K562 (cell line): ENCODE measurements around the gene CSAD. TPM values are rescaled to one million over a fixed set of nuclear protein-coding genes. Genes with fewer than 3 reads are reported as not detected.
"Not testable (repeated sequence)": the region's sequence is repeated elsewhere in the genome, so short reads cannot be mapped to it uniquely, and the experiment has no call there.

Experiments
- ATAC-seq: fragments of 200-7000 bp; cut with Tn5 transposase; 3 replicates; pipeline ENCODE4 v1.9.1; 2020; ENCODE audit warnings: moderate library complexity
- BruUV-seq: library from RNA; stranded (reverse); fragments of 400-500 nt; replicated peaks from 2 replicates; lab custom pipeline; 2021; lab: Mats Ljungman, UMichigan
- CTCF ChIA-PET: fragments of 300-600 bp; formaldehyde crosslinking; extraction: SDS; loops from one replicate; lab custom pipeline; 2021; ENCODE audit warnings: low intra/inter-chr PET ratio; lab: Yijun Ruan, JAX
- POLR2A ChIA-PET: fragments of 300-600, 350-650 bp; sonication (Branson Sonifier 250); formaldehyde crosslinking; extraction: SDS; loops from one replicate; lab custom pipeline; 2021; ENCODE audit warnings: antibody characterized with exemption, inconsistent platforms; lab: Yijun Ruan, JAX
- DNase-seq, 4 experiments: peaks; one replicate each; pipeline versions ENCODE4 v3.0.0 to v3.0.0-alpha.2; 2011 to 2018; ENCODE audit warnings: low spot score in 3 of 4, mixed read lengths in 3 of 4; ENCODE audit errors: extremely low read depth in 1 of 4
- FAIRE-seq: peaks from 2 replicates; lab custom pipeline; 2011; peaks lifted over from hg19 to GRCh38; lab: Jason Lieb, UNC
- H2AFZ ChIP-seq: 2 replicates; pipeline ENCODE4 v1.6.0; 2011; ENCODE audit warnings: low read depth, low read length, control low read depth, inconsistent platforms
- H3K27ac ChIP-seq: fragments of 200-600 bp; 3 replicates; pipeline ENCODE4 v1.8.0; 2011; ENCODE audit warnings: low read depth, mild to moderate bottlenecking, control low read depth, inconsistent platforms, low read length, moderate library complexity, mixed read lengths; ENCODE audit errors: extremely low read depth
- H3K27me3 ChIP-seq, 2 experiments: fragments of 300-600 bp in 1 of 2; 2 replicates in 1 of 2; 3 replicates in 1 of 2; pipeline versions ENCODE4 v1.6.0 to v1.8.0; 2011; ENCODE audit warnings: inconsistent platforms in 2 of 2, low read length in 2 of 2, mild to moderate bottlenecking in 1 of 2, mixed read lengths in 1 of 2, moderate library complexity in 1 of 2; ENCODE audit not compliant: control insufficient read depth in 2 of 2, insufficient read depth in 2 of 2
- H3K36me3 ChIP-seq: fragments of 300-600 bp; 3 replicates; pipeline ENCODE4 v1.8.0; 2011; ENCODE audit warnings: mild to moderate bottlenecking, low read length, inconsistent platforms; ENCODE audit not compliant: control insufficient read depth, insufficient read depth
- H3K4me1 ChIP-seq, 2 experiments: fragments of 200-600 bp in 1 of 2; replicated peaks in 1 of 2; 2 replicates in 1 of 2; 3 replicates in 1 of 2; pipeline versions ENCODE4 v1.5.1 to v1.8.0; 2011; ENCODE audit warnings: inconsistent platforms in 2 of 2, low read length in 2 of 2, mild to moderate bottlenecking in 1 of 2, mixed read lengths in 1 of 2, moderate library complexity in 1 of 2; ENCODE audit not compliant: control insufficient read depth in 2 of 2, insufficient read depth in 2 of 2
- H3K4me2 ChIP-seq: 2 replicates; pipeline ENCODE4 v1.6.1; 2011; ENCODE audit warnings: low read length, control low read depth, inconsistent platforms, mixed read lengths; ENCODE audit not compliant: insufficient read depth
- H3K4me3 ChIP-seq: fragments of 200-600 bp; sonication (generic), shearing (Covaris generic); 2 replicates; pipeline ENCODE4 v1.5.1; 2016; ENCODE audit warnings: control low read depth, inconsistent platforms
- H3K79me2 ChIP-seq: fragments of 200-600 bp; 3 replicates; pipeline ENCODE4 v1.8.0; 2011; ENCODE audit warnings: low read length, inconsistent platforms; ENCODE audit not compliant: control insufficient read depth, insufficient read depth
- H3K9ac ChIP-seq, 2 experiments: 2 replicates each; pipeline versions ENCODE4 v1.6.0 to v1.6.1; 2011; ENCODE audit warnings: low read depth in 2 of 2, low read length in 2 of 2, control low read depth in 1 of 2, inconsistent platforms in 1 of 2, mild to moderate bottlenecking in 1 of 2, mixed read lengths in 1 of 2; ENCODE audit not compliant: insufficient read depth in 1 of 2
- H3K9me1 ChIP-seq: one replicate; pipeline ENCODE4 v1.6.0; 2011; ENCODE audit warnings: inconsistent platforms, mild to moderate bottlenecking, low read length, moderate library complexity; ENCODE audit not compliant: control insufficient read depth, insufficient read depth
- H3K9me3 ChIP-seq: replicated peaks from 2 replicates; pipeline ENCODE4 v1.5.1; 2011; ENCODE audit warnings: low read depth, low read length, inconsistent platforms; ENCODE audit not compliant: control insufficient read depth, insufficient read depth
- H4K20me1 ChIP-seq: replicated peaks from 2 replicates; pipeline ENCODE4 v1.6.1; 2011; ENCODE audit warnings: low read length, inconsistent platforms, mixed read lengths; ENCODE audit not compliant: control insufficient read depth, insufficient read depth
- WGBS: fragments of 100-300 bp; shearing (Covaris generic); methylation state at CpG from one replicate; pipeline ENCODE4 v1.1.6; 2016; ENCODE audit warnings: low coverage, mixed read lengths; ENCODE audit not compliant: insufficient coverage; ENCODE audit errors: missing lambda C conversion rate; 5-methylcytosine and 5-hydroxymethylcytosine counted together
- in situ Hi-C: fragments of 300-500 bp; cut with MboI; formaldehyde crosslinking; loops from 4 replicates; pipeline ENCODE4 v1.15.0; 2018; ENCODE audit warnings: inconsistent platforms, mixed read lengths
- intact Hi-C: fragments of 100-400 bp; cut with micrococcal nuclease; formaldehyde crosslinking; loops from 2 replicates; pipeline ENCODE4 v1.14.2; 2022
- polyA plus RNA-seq, 8 experiments: library from polyadenylated mRNA; depleted of rRNA in 4 of 8; stranded (reverse) in 5 of 8; unstranded in 3 of 8; fragments of >200 nt; fragmentation: Nextera tagmentation in 2 of 8; fragmentation: Illumina TruSeq in 1 of 8; extraction: Ambion mirVana in 2 of 8; extraction: Trizol in 1 of 8; gene quantifications; 2 replicates each; pipeline versions ENCODE4 v1.2.1 to v1.2.3, GENCODE V29; 2011 to 2014; ENCODE audit warnings: inconsistent platforms in 1 of 8, missing spikeins in 1 of 8
- total RNA-seq, 7 experiments: library from RNA; depleted of rRNA in 6 of 7; stranded (reverse); fragments of >200 nt in 6 of 7; fragmentation: Illumina TruSeq in 2 of 7; extraction: Trizol in 2 of 7; gene quantifications; 2 replicates each; pipeline versions ENCODE4 v1.2.1 to v1.2.3, GENCODE V29; 2011 to 2021; ENCODE audit warnings: low replicate concordance in 1 of 7

CSAD gene
- total and polyA plus RNA-seq, 9 of the 15 experiments (the other 6 are each of a cell fraction or from before 2014, with no cell fraction given) = 1.8 to 19.6 (median 8.1) TPM

GRCh38 chr12:53178803-53179202 lies 1.9 kb downstream of the CSAD start:
- CTCF ChIA-PET, H3K27ac ChIP-seq, H3K4me2 ChIP-seq, H3K9me1 ChIP-seq, FAIRE-seq, H3K4me3 ChIP-seq, H2AFZ ChIP-seq, H3K9ac ChIP-seq, POLR2A ChIA-PET, H3K27me3 ChIP-seq, H3K9me3 ChIP-seq, intact Hi-C loops, ATAC-seq, DNase-seq, BruUV-seq, in situ Hi-C loops, H4K20me1 ChIP-seq: not testable (repeated sequence)
- peaks cover 19 to 22% of the 10 kb centered on the region in 2 experiments; a peak in 4 of 5 replicates for H3K4me1 ChIP-seq
- peaks cover 23% of the 10 kb centered on the region for H3K36me3 ChIP-seq
- H3K79me2 ChIP-seq = peaks cover 32% of the 10 kb centered on the region
- 87% methylated on average over 12 of the region's 14 CpGs for WGBS

GRCh38 chr12:53177447-53177846 lies 3.3 kb downstream of the CSAD start:
- H3K4me3 ChIP-seq, H3K36me3 ChIP-seq, H3K9me1 ChIP-seq, H3K9ac ChIP-seq, in situ Hi-C loops, H2AFZ ChIP-seq, H3K27me3 ChIP-seq, ATAC-seq, H3K4me2 ChIP-seq, H3K27ac ChIP-seq, CTCF ChIA-PET, FAIRE-seq, H4K20me1 ChIP-seq, H3K9me3 ChIP-seq, BruUV-seq, DNase-seq, intact Hi-C loops: not testable (repeated sequence)
- POLR2A ChIA-PET = interaction anchor here (1.0 to 1.1 kb wide), 2 partner anchors 9 to 50 kb away, joined by 3 to 4 read pairs; no protein-coding TSS in a partner anchor
- peaks cover 11 to 21% of the 10 kb centered on the region in 2 experiments; a peak in 4 of 5 replicates for H3K4me1 ChIP-seq
- 89% methylated on average over 6 of the region's 6 CpGs for WGBS
- H3K79me2 ChIP-seq = peaks cover 20% of the 10 kb centered on the region
